ENCODE data around the gene CKAP2L. TPM values are rescaled to one million over a fixed set of nuclear protein-coding genes. Genes with fewer than 3 reads are reported as not detected.
A peak's percentile ranks its signal among the peaks of the same experiment; 100 is the strongest.

CKAP2L gene
- total RNA-seq, 1 experiment from 2014 or later, result 42.5 TPM

DNA sequence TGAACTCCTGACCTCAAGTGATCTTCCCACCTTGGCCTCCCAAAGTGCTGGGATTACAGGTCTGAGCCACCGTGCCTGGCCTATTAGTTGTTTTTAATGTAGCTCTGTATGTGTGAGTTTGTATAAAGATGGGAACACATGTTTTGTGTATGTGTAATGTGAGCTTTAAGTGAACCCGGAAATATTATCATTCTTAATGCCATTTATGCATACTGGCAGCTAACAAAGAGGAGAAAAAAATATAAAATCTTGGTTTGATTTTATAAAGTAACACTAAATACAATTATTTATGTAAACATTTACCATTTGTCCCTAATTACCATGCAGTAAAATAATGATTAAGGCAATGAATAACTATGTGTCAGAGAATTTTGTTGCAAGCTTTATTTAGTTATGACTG is 9.1 kb upstream of the CKAP2L start:
- H3K27me3 Mint-ChIP-seq (ENCODE audit: unreplicated experiment), result no peaks in the 10 kb centered on the region
- BruUV-seq (replicated peaks), result no TSS peak
- H3K4me1 Mint-ChIP-seq (ENCODE audit: low read depth, unreplicated experiment), result peaks cover 19% of the 10 kb centered on the region
- H3K9me3 Mint-ChIP-seq (ENCODE audit: low read depth, unreplicated experiment), result peaks cover 3% of the 10 kb centered on the region
- no peak for TF ChIP-seq CTCF (IDR thresholded peaks at IDR 0.05; ENCODE audit: unreplicated experiment)
- H3K27ac Mint-ChIP-seq (ENCODE audit: unreplicated experiment), result peak overlapping the region; percentile 48
- peaks cover 41% of the 10 kb centered on the region for H3K36me3 Mint-ChIP-seq (ENCODE audit: insufficient read depth, unreplicated experiment)
- DNase-seq, result no peak
- intact Hi-C loops (cut with micrococcal nuclease; ENCODE audit: unreplicated experiment), result no loop called here
- CTCF ChIA-PET, result interaction anchor here (1.2 kb wide), 1 partner anchor 185 kb away, joined by 5 read pairs; no protein-coding TSS in a partner anchor
- H3K4me3 Mint-ChIP-seq (ENCODE audit: low read depth, unreplicated experiment), result no peak overlapping the region

- Mint-ChIP-seq H3K27me3 (ENCODE audit: unreplicated experiment) (no peaks in the 10 kb centered on the region), H3K27ac (ENCODE audit: unreplicated experiment) (peak overlapping the region; percentile 48), H3K4me3 (ENCODE audit: low read depth, unreplicated experiment) (no peak overlapping the region), H3K9me3 (ENCODE audit: low read depth, unreplicated experiment) (peaks cover 3% of the 10 kb centered on the region), H3K36me3 (ENCODE audit: insufficient read depth, unreplicated experiment) (peaks cover 35% of the 10 kb centered on the region), H3K4me1 (ENCODE audit: low read depth, unreplicated experiment) (peaks cover 23% of the 10 kb centered on the region)
- CTCF ChIA-PET, result interaction anchor here (0.6 to 1.2 kb wide), 2 partner anchors 186 to 336 kb away, joined by 3 to 5 read pairs; no protein-coding TSS in a partner anchor
- intact Hi-C loops (cut with micrococcal nuclease; ENCODE audit: unreplicated experiment), result no loop called here
- BruUV-seq (replicated peaks), result no TSS peak
- TF ChIP-seq CTCF (IDR thresholded peaks at IDR 0.05; ENCODE audit: unreplicated experiment), result no peak
- no peak for DNase-seq
Measured at GRCh38 chr2:112772911-112773475, 8.6 kb upstream of the CKAP2L start.

- H3K36me3 Mint-ChIP-seq (ENCODE audit: insufficient read depth, unreplicated experiment), result peaks cover 28% of the 10 kb centered on the region
Measured at GRCh38 chr2:112772322-112772721, 7.9 kb upstream of the CKAP2L start.

DNA sequence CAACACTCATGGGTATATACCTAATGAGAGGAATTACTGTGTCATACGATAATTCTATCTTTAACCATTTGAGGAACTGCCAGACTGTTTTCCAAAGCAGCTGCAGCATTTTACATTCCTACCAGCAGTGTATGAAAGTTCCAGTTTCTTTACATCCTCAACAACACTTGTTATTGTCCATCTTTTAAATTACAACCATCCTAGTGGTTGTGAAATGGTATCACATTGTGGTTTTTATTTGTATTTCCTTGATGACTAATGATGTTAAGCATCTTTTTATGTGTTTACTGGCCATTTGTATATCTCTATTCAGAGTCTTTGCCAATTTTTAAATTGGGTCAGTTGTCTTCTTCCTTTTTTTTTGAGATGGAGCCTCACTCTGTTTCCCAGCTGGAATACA is 4.0 kb upstream of the CKAP2L start:
- TF ChIP-seq CTCF (IDR thresholded peaks at IDR 0.05; ENCODE audit: unreplicated experiment), result no peak
- Mint-ChIP-seq H3K4me1 (ENCODE audit: low read depth, unreplicated experiment) (peaks cover 35% of the 10 kb centered on the region), H3K9me3 (ENCODE audit: low read depth, unreplicated experiment) (peaks cover 10% of the 10 kb centered on the region), H3K27ac (ENCODE audit: unreplicated experiment) (no peak overlapping the region), H3K4me3 (ENCODE audit: low read depth, unreplicated experiment) (no peak overlapping the region), H3K27me3 (ENCODE audit: unreplicated experiment) (no peaks in the 10 kb centered on the region), H3K36me3 (ENCODE audit: insufficient read depth, unreplicated experiment) (peaks cover 19% of the 10 kb centered on the region)
- no peak for DNase-seq
- CTCF ChIA-PET, result no interaction called here
- intact Hi-C loops (cut with micrococcal nuclease; ENCODE audit: unreplicated experiment), result no loop called here
- no TSS peak for BruUV-seq (replicated peaks)

More at GRCh38 chr2:112772322-112772721, 7.9 kb upstream of the CKAP2L start:
- Mint-ChIP-seq H3K4me1 (ENCODE audit: low read depth, unreplicated experiment) (peaks cover 23% of the 10 kb centered on the region), H3K27ac (ENCODE audit: unreplicated experiment) (no peak overlapping the region), H3K27me3 (ENCODE audit: unreplicated experiment) (no peaks in the 10 kb centered on the region), H3K4me3 (ENCODE audit: low read depth, unreplicated experiment) (no peak overlapping the region), H3K9me3 (ENCODE audit: low read depth, unreplicated experiment) (peaks cover 8% of the 10 kb centered on the region)
- DNase-seq, result no peak
- no peak for TF ChIP-seq CTCF (IDR thresholded peaks at IDR 0.05; ENCODE audit: unreplicated experiment)
- intact Hi-C loops (cut with micrococcal nuclease; ENCODE audit: unreplicated experiment), result no loop called here
- CTCF ChIA-PET, result interaction anchor here (0.6 kb wide), 1 partner anchor 337 kb away, joined by 3 read pairs; no protein-coding TSS in a partner anchor
- no TSS peak for BruUV-seq (replicated peaks)
